HepG2 (cell line): ENCODE results near the gene OTUD1. TPM values are rescaled to one million over a fixed set of nuclear protein-coding genes. Genes with fewer than 3 reads are reported as not detected.
A peak's percentile ranks its signal among the peaks of the same experiment; 100 is the strongest.

ENCODE experiments used
- ARID2 ChIP-seq: sonication (generic); formaldehyde crosslinking; IDR thresholded peaks from 2 replicates; pipeline ENCODE4 v1.8.1; 2022; ENCODE audit warnings: mild to moderate bottlenecking, missing genetic modification reagents, borderline replicate concordance
- CENPT ChIP-seq: sonication (generic); formaldehyde crosslinking; IDR thresholded peaks from 2 replicates; pipeline ENCODE4 v1.8.0; 2022; ENCODE audit warnings: low read depth, mild to moderate bottlenecking, moderate library complexity, missing genetic modification reagents
- E2F5 ChIP-seq: sonication (generic); formaldehyde crosslinking; conservative IDR thresholded peaks from 2 replicates; pipeline ENCODE4 v1.4.0; 2020; ENCODE audit warnings: missing genetic modification reagents
- GABPA ChIP-seq, 2 experiments: IDR thresholded peaks; 2 replicates each; pipeline ENCODE4 v1.6.1; 2011 to 2016; ENCODE audit warnings: low read depth in 2 of 2, low read length in 1 of 2, missing biosample characterization in 1 of 2, missing genetic modification characterization in 1 of 2
- HDAC1 ChIP-seq: sonication (generic); formaldehyde crosslinking; IDR thresholded peaks from 2 replicates; pipeline ENCODE4 v1.5.1; 2020; ENCODE audit warnings: mild to moderate bottlenecking, missing genetic modification reagents
- HNRNPLL ChIP-seq: fragments of 200-400 bp; formaldehyde crosslinking; IDR thresholded peaks from 2 replicates; pipeline ENCODE4 v1.6.1; 2017; ENCODE audit warnings: mild to moderate bottlenecking, low read depth, low read length; ENCODE audit not compliant: poor library complexity, severe bottlenecking
- JARID2 ChIP-seq: sonication (generic); formaldehyde crosslinking; IDR thresholded peaks from 2 replicates; pipeline ENCODE4 v1.8.1; 2023; ENCODE audit warnings: missing genetic modification reagents, inconsistent platforms; ENCODE audit not compliant: insufficient replicate concordance
- KAT7 ChIP-seq: IDR thresholded peaks from 2 replicates; pipeline ENCODE4 v1.6.1; 2018; ENCODE audit warnings: borderline replicate concordance, missing compliant biosample characterization
- NFE2L2 ChIP-seq: fragments of 150-350 bp; IDR thresholded peaks from 2 replicates; pipeline ENCODE4 v1.6.1; 2014; ENCODE audit warnings: low read length
- SRF ChIP-seq: IDR thresholded peaks from 2 replicates; pipeline ENCODE4 v1.6.1; 2011; ENCODE audit warnings: mild to moderate bottlenecking, low read depth, low read length, moderate library complexity
- TEAD2 ChIP-seq: sonication (generic); formaldehyde crosslinking; IDR thresholded peaks from 2 replicates; pipeline ENCODE4 v1.9.0; 2021; ENCODE audit warnings: missing genetic modification reagents
- WIZ ChIP-seq: sonication (generic); formaldehyde crosslinking; IDR thresholded peaks from 2 replicates; pipeline ENCODE4 v1.5.1; 2020; ENCODE audit warnings: mild to moderate bottlenecking, missing genetic modification reagents
- XBP1 ChIP-seq: sonication (generic); formaldehyde crosslinking; IDR thresholded peaks from 2 replicates; pipeline ENCODE4 v1.5.0; 2020; ENCODE audit warnings: missing genetic modification reagents
- ZNF318 ChIP-seq: sonication (generic); formaldehyde crosslinking; IDR thresholded peaks from 2 replicates; pipeline ENCODE4 v1.4.0; 2020; ENCODE audit warnings: mild to moderate bottlenecking, missing genetic modification reagents
- ZNF451 ChIP-seq: sonication (generic); formaldehyde crosslinking; IDR thresholded peaks from 2 replicates; pipeline ENCODE4 v1.5.0; 2020; ENCODE audit warnings: mild to moderate bottlenecking, missing genetic modification reagents
- ZNF496 ChIP-seq: sonication (generic); formaldehyde crosslinking; IDR thresholded peaks from 2 replicates; pipeline ENCODE4 v1.8.1; 2023; ENCODE audit warnings: mild to moderate bottlenecking, moderate library complexity, missing genetic modification reagents; ENCODE audit not compliant: insufficient replicate concordance
- ZNF556 ChIP-seq: sonication (generic); formaldehyde crosslinking; IDR thresholded peaks from 2 replicates; pipeline ENCODE4 v1.4.0; 2020; ENCODE audit warnings: mild to moderate bottlenecking, missing genetic modification reagents, borderline replicate concordance
- ZNF572 ChIP-seq: sonication (generic); formaldehyde crosslinking; IDR thresholded peaks from 2 replicates; pipeline ENCODE4 v1.5.1; 2020; ENCODE audit warnings: mild to moderate bottlenecking, missing genetic modification reagents
- ZNF883 ChIP-seq: sonication (generic); formaldehyde crosslinking; IDR thresholded peaks from 2 replicates; pipeline ENCODE4 v1.5.1; 2020; ENCODE audit warnings: mild to moderate bottlenecking, missing genetic modification reagents; ENCODE audit errors: not compliant biosample characterization
- ZSCAN31 ChIP-seq: sonication (generic); formaldehyde crosslinking; IDR thresholded peaks from 2 replicates; pipeline ENCODE4 v1.5.0; 2020; ENCODE audit warnings: low read depth, mild to moderate bottlenecking, missing genetic modification reagents
- polyA plus RNA-seq, 8 experiments: library from polyadenylated mRNA; depleted of rRNA in 3 of 8; stranded (reverse) in 7 of 8; unstranded in 1 of 8; fragments of >200 nt; fragmentation: Illumina TruSeq in 4 of 8; extraction: Trizol in 4 of 8; gene quantifications; 2 replicates each; pipeline versions ENCODE4 v1.2.1 to v1.2.3, GENCODE V29; 2011 to 2016; ENCODE audit warnings: low read depth in 4 of 8, missing spikeins in 1 of 8, mixed read lengths in 1 of 8; ENCODE audit not compliant: insufficient read depth in 1 of 8
- total RNA-seq, 5 experiments: library from RNA; depleted of rRNA; stranded (reverse); fragments of >200 nt; fragmentation: Illumina TruSeq; extraction: Trizol; gene quantifications; 2 replicates each; pipeline ENCODE4 v1.2.3, GENCODE V29; 2016; ENCODE audit warnings: low read depth in 1 of 5

The OTUD1 gene
- total and polyA plus RNA-seq, 2 of the 13 experiments (the other 11 are each of a cell fraction or from before 2014, with no cell fraction given): 1.2 to 1.4 TPM

- TF ChIP-seq ZNF318 (CRISPR knock-in tag) (no peak), JARID2 (CRISPR knock-in tag) (no peak), ZSCAN31 (CRISPR knock-in tag) (no peak), ZNF556 (CRISPR knock-in tag) (no peak), NFE2L2 (no peak), TEAD2 (no peak), HNRNPLL (peak; percentile 48), ZNF883 (CRISPR knock-in tag) (no peak), SRF (no peak), WIZ (CRISPR knock-in tag) (no peak), GABPA (IDR thresholded peaks at IDR 0.05; ENCODE audit: low read depth, low read length) (no peak), GABPA (CRISPR knock-in tag; IDR thresholded peaks at IDR 0.05; ENCODE audit: low read depth) (no peak), E2F5 (CRISPR knock-in tag) (no peak), ZNF572 (CRISPR knock-in tag) (0 out of 2 replicates have a peak, but pooled peaks have one; percentile 32), CENPT (CRISPR knock-in tag) (no peak), KAT7 (no peak), ZNF451 (CRISPR knock-in tag) (no peak), HDAC1 (peak; percentile 62), ZNF496 (CRISPR knock-in tag) (no peak), XBP1 (CRISPR knock-in tag) (no peak), ARID2 (peak; percentile 62; the same call in 1 of the 2 replicates)
These were observed at the start of gene OTUD1 (continued) for GRCh38 chr10:23438547-23439451.
